OCI-LY7 (cell line): ENCODE results near the gene HGFAC. TPM values are rescaled to one million over a fixed set of nuclear protein-coding genes. Genes with fewer than 3 reads are reported as not detected.
A peak's percentile ranks its signal among the peaks of the same experiment; 100 is the strongest.

Experiments used
- BruUV-seq: library from RNA; stranded (reverse); fragments of 400-500 nt; replicated peaks from 2 replicates; lab custom pipeline; 2021; lab: Mats Ljungman, UMichigan
- CTCF ChIA-PET: fragments of 300-600 bp; sonication (Branson Sonifier 250); formaldehyde crosslinking; loops from one replicate; lab custom pipeline; 2022; ENCODE audit warnings: antibody characterized with exemption; ENCODE audit not compliant: unreplicated experiment; lab: Charles Lee
- POLR2A ChIA-PET: fragments of 300-600 bp; sonication (Branson Sonifier 250); formaldehyde crosslinking; loops from one replicate; lab custom pipeline; 2022; ENCODE audit warnings: antibody characterized with exemption; lab: Charles Lee
- DNase-seq: peaks from one replicate; pipeline ENCODE4 v3.0.0-alpha.2; 2015; ENCODE audit warnings: low spot score
- H2AFZ ChIP-seq: fragments of 200-600 bp; sonication (generic), shearing (Covaris generic); 2 replicates; pipeline ENCODE4 v1.6.1; 2014; ENCODE audit warnings: mild to moderate bottlenecking, antibody characterized with exemption, low read length, moderate library complexity
- H3K27ac ChIP-seq: fragments of 200-600 bp; sonication (generic); 2 replicates; pipeline ENCODE4 v1.5.1; 2014; ENCODE audit warnings: mixed run types, low read depth, mild to moderate bottlenecking, moderate library complexity, low read length, inconsistent platforms; ENCODE audit not compliant: poor library complexity, severe bottlenecking
- H3K36me3 ChIP-seq: fragments of 200-600 bp; sonication (generic); 2 replicates; pipeline ENCODE4 v1.6.1; 2014; ENCODE audit warnings: mild to moderate bottlenecking, antibody characterized with exemption, low read length, moderate library complexity, mixed read lengths; ENCODE audit not compliant: insufficient read depth
- H3K4me1 ChIP-seq: fragments of 200-600 bp; sonication (generic); 2 replicates; pipeline ENCODE4 v1.5.1; 2014; ENCODE audit warnings: mild to moderate bottlenecking, low read length; ENCODE audit not compliant: insufficient read depth, poor library complexity, severe bottlenecking
- H3K4me2 ChIP-seq: fragments of 200-600 bp; sonication (generic); 2 replicates; pipeline ENCODE4 v1.6.1; 2014; ENCODE audit warnings: mild to moderate bottlenecking, low read length
- H3K4me3 ChIP-seq: fragments of 200-600 bp; sonication (generic); 2 replicates; pipeline ENCODE4 v1.5.1; 2014; ENCODE audit warnings: mild to moderate bottlenecking, low read depth, low read length; ENCODE audit not compliant: poor library complexity, severe bottlenecking
- H3K79me2 ChIP-seq: fragments of 200-600 bp; sonication (generic); 2 replicates; pipeline ENCODE4 v1.6.1; 2016; ENCODE audit warnings: low read depth, mild to moderate bottlenecking, low read length, moderate library complexity, mixed read lengths; ENCODE audit not compliant: insufficient read depth
- H3K9me2 ChIP-seq: fragments of 200-600 bp; sonication (generic); 2 replicates; pipeline ENCODE4 v1.6.1; 2016; ENCODE audit warnings: mild to moderate bottlenecking, low read length, mixed read lengths; ENCODE audit not compliant: insufficient read depth
- H3K9me3 ChIP-seq: fragments of 200-600 bp; sonication (generic); 2 replicates; pipeline ENCODE4 v1.6.1; 2014; ENCODE audit warnings: mild to moderate bottlenecking, mixed run types, low read length, mixed read lengths
- H4K20me1 ChIP-seq: fragments of 200-600 bp; sonication (generic); 2 replicates; pipeline ENCODE4 v1.6.1; 2014; ENCODE audit warnings: mild to moderate bottlenecking, antibody characterized with exemption, low read length, moderate library complexity, mixed read lengths; ENCODE audit not compliant: insufficient read depth
- EZH2phosphoT487 ChIP-seq: fragments of 200-600 bp; sonication (generic); IDR thresholded peaks from 2 replicates; pipeline ENCODE4 v1.6.1; 2018; ENCODE audit warnings: low read depth, borderline replicate concordance, mild to moderate bottlenecking, mixed run types, antibody characterized with exemption, low read length, moderate library complexity, mixed read lengths
- intact Hi-C: fragments of 100-400 bp; cut with micrococcal nuclease; formaldehyde crosslinking; loops from one replicate; pipeline ENCODE4 v1.10.0; 2022; ENCODE audit not compliant: unreplicated experiment
- total RNA-seq, 2 experiments: library from RNA; depleted of rRNA in 1 of 2; stranded (reverse); fragments of >200 nt in 1 of 2; shearing (Covaris generic) in 1 of 2; gene quantifications; 2 replicates each; pipeline ENCODE4 v1.2.3, GENCODE V29; 2014 to 2022
- TF ChIP-seq, protein P1 (sequence below): fragments of 200-600 bp; sonication (generic); conservative IDR thresholded peaks from 2 replicates; pipeline ENCODE4 v1.5.1; 2014; ENCODE audit warnings: mild to moderate bottlenecking, antibody characterized with exemption, low read length, moderate library complexity, mixed read lengths

The HGFAC gene
- total RNA-seq, 2 experiments from 2014 or later = not detected

DNA sequence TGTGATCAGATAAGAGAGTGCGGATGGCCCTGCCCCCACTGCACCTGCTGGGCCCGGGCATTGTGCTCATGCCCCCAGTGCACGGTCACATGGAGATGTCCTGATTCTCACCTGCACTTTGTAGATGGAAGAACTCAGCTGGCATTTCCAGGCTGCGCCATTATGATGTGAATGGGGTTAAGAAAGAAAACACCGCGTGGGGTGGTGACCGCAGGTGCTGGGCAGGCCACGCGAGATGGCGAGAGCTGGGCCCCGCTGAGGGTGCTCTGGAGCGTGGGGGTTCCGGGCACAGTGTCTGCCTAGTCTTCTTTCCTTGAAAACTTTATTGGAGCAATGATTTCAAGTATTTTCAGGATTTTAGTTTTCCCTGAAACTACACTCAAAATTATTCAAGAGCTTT is 17.8 kb upstream of the HGFAC start:
- CTCF ChIA-PET = no interaction called here
- no peak overlapping the region for H3K27ac ChIP-seq
- no peak overlapping the region for H3K4me2 ChIP-seq
- no peaks in the 10 kb centered on the region for H3K9me3 ChIP-seq
- no peaks in the 10 kb centered on the region for H3K9me2 ChIP-seq
- TF ChIP-seq, protein P1, sequence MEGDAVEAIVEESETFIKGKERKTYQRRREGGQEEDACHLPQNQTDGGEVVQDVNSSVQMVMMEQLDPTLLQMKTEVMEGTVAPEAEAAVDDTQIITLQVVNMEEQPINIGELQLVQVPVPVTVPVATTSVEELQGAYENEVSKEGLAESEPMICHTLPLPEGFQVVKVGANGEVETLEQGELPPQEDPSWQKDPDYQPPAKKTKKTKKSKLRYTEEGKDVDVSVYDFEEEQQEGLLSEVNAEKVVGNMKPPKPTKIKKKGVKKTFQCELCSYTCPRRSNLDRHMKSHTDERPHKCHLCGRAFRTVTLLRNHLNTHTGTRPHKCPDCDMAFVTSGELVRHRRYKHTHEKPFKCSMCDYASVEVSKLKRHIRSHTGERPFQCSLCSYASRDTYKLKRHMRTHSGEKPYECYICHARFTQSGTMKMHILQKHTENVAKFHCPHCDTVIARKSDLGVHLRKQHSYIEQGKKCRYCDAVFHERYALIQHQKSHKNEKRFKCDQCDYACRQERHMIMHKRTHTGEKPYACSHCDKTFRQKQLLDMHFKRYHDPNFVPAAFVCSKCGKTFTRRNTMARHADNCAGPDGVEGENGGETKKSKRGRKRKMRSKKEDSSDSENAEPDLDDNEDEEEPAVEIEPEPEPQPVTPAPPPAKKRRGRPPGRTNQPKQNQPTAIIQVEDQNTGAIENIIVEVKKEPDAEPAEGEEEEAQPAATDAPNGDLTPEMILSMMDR = no peak
- TF ChIP-seq EZH2phosphoT487 = no peak
- no peaks in the 10 kb centered on the region for H3K4me1 ChIP-seq
- no TSS peak for BruUV-seq
- no peaks in the 10 kb centered on the region for H4K20me1 ChIP-seq
- no peak overlapping the region for H2AFZ ChIP-seq
- intact Hi-C loops = no loop called here
- H3K79me2 ChIP-seq = no peaks in the 10 kb centered on the region
- POLR2A ChIA-PET = no interaction called here
- DNase-seq = no peak
- H3K36me3 ChIP-seq = no peaks in the 10 kb centered on the region
- H3K4me3 ChIP-seq = no peak overlapping the region

DNA sequence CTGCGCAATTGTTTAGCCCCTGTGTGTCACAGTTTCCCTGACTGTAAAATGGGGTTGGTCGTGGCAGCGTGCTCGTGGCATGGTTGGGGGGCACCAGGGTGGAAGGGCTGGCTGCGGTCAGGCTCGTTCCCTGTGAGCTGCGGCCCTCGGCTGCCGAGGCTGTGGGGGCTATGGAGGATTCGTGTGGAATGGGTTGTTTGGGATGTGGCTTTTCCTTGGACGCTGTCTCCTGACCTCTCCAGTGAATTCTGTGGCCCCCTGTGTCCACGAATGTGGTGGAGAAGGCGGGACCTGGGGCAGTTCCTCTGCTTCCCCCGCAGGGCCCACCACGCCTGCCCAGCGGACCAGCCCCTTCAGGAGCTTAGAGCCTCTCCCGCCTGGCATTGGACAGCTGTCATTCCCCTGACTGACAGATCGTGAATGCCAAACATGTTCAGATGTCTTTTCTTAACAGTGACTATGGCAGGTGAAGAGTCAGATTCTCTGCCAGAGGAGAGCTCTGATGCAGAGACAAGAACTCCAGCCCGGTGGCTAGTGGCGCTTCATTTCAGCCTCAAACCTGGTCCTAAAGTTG is 17.2 kb upstream of the HGFAC start:
- POLR2A ChIA-PET = no interaction called here
- intact Hi-C loops = no loop called here
- Histone ChIP-seq H2AFZ (no peak overlapping the region), H3K9me2 (no peaks in the 10 kb centered on the region), H3K79me2 (no peaks in the 10 kb centered on the region), H3K4me1 (no peaks in the 10 kb centered on the region), H4K20me1 (no peaks in the 10 kb centered on the region), H3K4me2 (no peak overlapping the region), H3K36me3 (no peaks in the 10 kb centered on the region), H3K27ac (no peak overlapping the region), H3K9me3 (no peaks in the 10 kb centered on the region), H3K4me3 (no peak overlapping the region)
- CTCF ChIA-PET = no interaction called here
- TF ChIP-seq, protein P1 = no peak
- no peak for TF ChIP-seq EZH2phosphoT487
- no TSS peak for BruUV-seq
- no peak for DNase-seq

DNA sequence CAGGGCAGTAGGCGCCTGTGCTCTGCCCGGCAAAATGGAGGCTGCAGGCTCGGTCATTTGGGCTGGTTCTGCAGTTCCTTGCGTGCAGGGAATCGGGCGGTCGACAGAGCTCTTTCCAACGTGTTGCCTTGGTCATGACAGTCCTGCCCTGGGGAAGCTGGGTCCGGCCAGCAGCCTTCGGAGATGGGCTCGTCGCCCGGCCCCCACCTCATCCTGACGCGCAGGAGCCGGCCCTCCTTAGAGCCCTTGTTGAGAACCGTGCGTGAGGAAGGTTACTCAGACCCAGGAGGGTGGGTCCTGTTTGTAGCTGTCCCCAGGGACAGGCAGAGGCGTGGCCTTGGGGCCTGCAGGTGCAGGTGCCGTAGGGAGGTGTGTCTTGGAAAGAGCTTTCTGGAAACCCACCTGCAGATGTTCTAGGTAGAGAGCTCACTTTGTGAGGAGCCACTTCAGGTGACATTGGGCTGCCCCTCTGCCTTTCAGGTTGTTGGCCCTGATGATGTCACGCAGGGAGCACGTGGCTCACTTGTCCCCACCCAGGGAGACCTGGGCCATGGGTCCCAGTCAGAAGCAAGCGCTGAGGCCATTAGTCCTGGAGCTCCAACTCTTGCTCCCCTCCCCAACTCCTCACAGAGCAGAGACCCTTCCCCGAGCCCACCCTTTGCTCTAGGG is 15.2 kb upstream of the HGFAC start:
- POLR2A ChIA-PET = no interaction called here
- CTCF ChIA-PET = no interaction called here
- no peak overlapping the region for H3K4me3 ChIP-seq
- H2AFZ ChIP-seq = no peak overlapping the region
- H3K79me2 ChIP-seq = no peaks in the 10 kb centered on the region
- H4K20me1 ChIP-seq = no peaks in the 10 kb centered on the region
- intact Hi-C loops = no loop called here
- H3K9me3 ChIP-seq = no peaks in the 10 kb centered on the region
- no peak overlapping the region for H3K4me2 ChIP-seq
- DNase-seq = peak; percentile 13
- no peaks in the 10 kb centered on the region for H3K9me2 ChIP-seq
- no peaks in the 10 kb centered on the region for H3K36me3 ChIP-seq
- TF ChIP-seq EZH2phosphoT487 = no peak
- TF ChIP-seq, protein P1 = no peak
- H3K27ac ChIP-seq = no peak overlapping the region
- H3K4me1 ChIP-seq = no peaks in the 10 kb centered on the region
- BruUV-seq = no TSS peak
